Measurements from ENCODE around the gene RTL10. TPM values are rescaled to one million over a fixed set of nuclear protein-coding genes. Genes with fewer than 3 reads are reported as not detected.
"Not testable (repeated sequence)": the region's sequence is repeated elsewhere in the genome, so short reads cannot be mapped to it uniquely, and the experiment has no call there.

Gene RTL10
- polyA plus RNA-seq, 1 of the 3 experiments (the other 2 are of a cell fraction), result 7.8 TPM

DNA sequence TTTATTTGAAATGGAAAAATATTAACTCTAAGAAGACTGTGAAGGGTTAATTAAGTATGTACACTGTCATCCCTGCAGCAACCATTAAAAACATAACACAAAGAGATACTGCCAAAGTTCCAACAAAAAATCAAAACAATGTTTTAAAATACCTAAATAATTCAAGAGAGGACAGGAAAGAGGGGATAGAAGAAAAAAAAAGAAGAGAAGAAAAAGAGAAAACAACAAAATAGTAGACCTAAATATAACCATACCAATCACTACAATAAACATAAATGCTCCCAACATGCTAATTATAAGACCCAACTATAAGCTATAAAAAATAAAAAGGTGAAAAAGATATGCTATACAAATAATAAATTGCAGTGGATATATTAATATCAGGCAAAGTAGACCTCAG, 20.1 kb downstream of the RTL10 start:
- CTCF ChIA-PET, result no interaction called here

DNA sequence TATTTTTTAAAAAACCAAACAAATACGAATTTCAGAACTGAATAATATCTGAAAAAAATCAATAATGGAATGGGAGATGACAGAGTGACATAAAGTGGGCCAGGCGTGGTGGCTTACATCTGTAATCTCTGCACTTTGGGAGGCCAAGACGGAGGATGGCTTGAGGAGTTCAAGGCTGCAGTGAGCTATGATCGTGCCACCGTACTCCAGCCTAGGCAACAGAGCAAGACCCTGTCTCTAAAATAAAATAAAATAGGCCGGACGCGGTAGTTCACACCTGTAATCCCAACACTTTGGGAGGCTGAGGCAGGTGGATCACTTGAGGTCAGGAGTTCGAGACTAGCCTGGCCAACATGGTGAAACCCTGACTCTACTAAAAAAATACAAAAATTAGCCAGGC, 21.3 kb downstream of the RTL10 start:
- H2AFZ ChIP-seq (ENCODE audit: low read depth); POLR2A ChIA-PET; H3K36me3 ChIP-seq (replicated peaks in 1 of 2; ENCODE audit: control insufficient read depth in 1 of 2, insufficient read depth in 2 of 2, low read length in 1 of 2); H3K27ac ChIP-seq (ENCODE audit: low read depth in 2 of 2, low read length in 1 of 2); H3K4me1 ChIP-seq (ENCODE audit: control insufficient read depth in 1 of 2, insufficient read depth in 2 of 2, low read depth in 1 of 2, low read length in 1 of 2); H3K4me3 ChIP-seq (ENCODE audit: low read depth in 2 of 2, low read length in 1 of 2); H3K9me3 ChIP-seq; H4K20me1 ChIP-seq (ENCODE audit: insufficient read depth); H3K79me2 ChIP-seq (ENCODE audit: insufficient read depth); H3K9ac ChIP-seq; H3F3A ChIP-seq (replicated peaks; ENCODE audit: insufficient read depth); DNase-seq; H3K27me3 ChIP-seq (ENCODE audit: insufficient read depth); H3K4me2 ChIP-seq; H3K9me2 ChIP-seq: not testable (repeated sequence)
- WGBS (ENCODE audit: low lambda C conversion rate), result 90% methylated on average over 9 of the region's 9 CpGs
- CTCF ChIA-PET, result interaction anchor here (0.9 to 1.5 kb wide), 3 partner anchors 9 to 14 kb away, joined by 3 to 5 read pairs (median 5); no protein-coding TSS in a partner anchor

More for the DNA sequence above, 20.1 kb downstream of the RTL10 start:
- Histone ChIP-seq H2AFZ (ENCODE audit: low read depth) (no peak overlapping the region), H3K4me1 (ENCODE audit: control insufficient read depth in 1 of 2, insufficient read depth in 2 of 2, low read depth in 1 of 2, low read length in 1 of 2) (no peaks in the 10 kb centered on the region; a peak in 1 of 4 replicates), H3K36me3 (replicated peaks in 1 of 2; ENCODE audit: control insufficient read depth in 1 of 2, insufficient read depth in 2 of 2, low read length in 1 of 2) (peaks cover 0 to 8% of the 10 kb centered on the region in 2 experiments), H3F3A (replicated peaks; ENCODE audit: insufficient read depth) (no peaks in the 10 kb centered on the region), H3K27ac (ENCODE audit: low read depth in 2 of 2, low read length in 1 of 2) (no peak overlapping the region), H3K79me2 (ENCODE audit: insufficient read depth) (peaks cover 10% of the 10 kb centered on the region; the same call in 1 of the 2 replicates), H3K27me3 (ENCODE audit: insufficient read depth) (no peaks in the 10 kb centered on the region), H3K9me3 (no peaks in the 10 kb centered on the region), H4K20me1 (ENCODE audit: insufficient read depth) (no peaks in the 10 kb centered on the region), H3K4me2 (no peak overlapping the region), H3K9ac (no peak overlapping the region), H3K9me2 (no peaks in the 10 kb centered on the region), H3K4me3 (ENCODE audit: low read depth in 2 of 2, low read length in 1 of 2) (no peak overlapping the region)
- no peak for DNase-seq
- POLR2A ChIA-PET, result no interaction called here
- TF ChIP-seq RFX5 (IDR thresholded peaks at IDR 0.05; ENCODE audit: low read length) (no peak), ELF1 (IDR thresholded peaks at IDR 0.05) (no peak), MEF2A (IDR thresholded peaks at IDR 0.05; ENCODE audit: borderline replicate concordance, low read depth) (no peak), FOSL2 (IDR thresholded peaks at IDR 0.05; ENCODE audit: borderline replicate concordance, low read depth) (no peak), POLR2AphosphoS5 (IDR thresholded peaks at IDR 0.05; ENCODE audit: low read depth, low read length) (no peak), RXRA (IDR thresholded peaks at IDR 0.05; ENCODE audit: borderline replicate concordance, low read depth) (no peak), JUND (IDR thresholded peaks at IDR 0.05) (no peak), GABPA (IDR thresholded peaks at IDR 0.05; ENCODE audit: low read depth) (no peak), YY1 (IDR thresholded peaks at IDR 0.05; ENCODE audit: low read depth) (no peak), NFIC (IDR thresholded peaks at IDR 0.05; ENCODE audit: borderline replicate concordance) (no peak), FOXJ3 (CRISPR knock-in tag; IDR thresholded peaks at IDR 0.05) (no peak), FOXM1 (IDR thresholded peaks at IDR 0.05; ENCODE audit: low read depth) (no peak), CHD2 (IDR thresholded peaks at IDR 0.05; ENCODE audit: low read length, partially characterized antibody) (no peak), REST (IDR thresholded peaks at IDR 0.05; ENCODE audit: low read depth, low read length) (no peak), IRF3 (IDR thresholded peaks at IDR 0.05; ENCODE audit: low read depth, low read length) (no peak)
- TF ChIP-seq, protein P1, sequence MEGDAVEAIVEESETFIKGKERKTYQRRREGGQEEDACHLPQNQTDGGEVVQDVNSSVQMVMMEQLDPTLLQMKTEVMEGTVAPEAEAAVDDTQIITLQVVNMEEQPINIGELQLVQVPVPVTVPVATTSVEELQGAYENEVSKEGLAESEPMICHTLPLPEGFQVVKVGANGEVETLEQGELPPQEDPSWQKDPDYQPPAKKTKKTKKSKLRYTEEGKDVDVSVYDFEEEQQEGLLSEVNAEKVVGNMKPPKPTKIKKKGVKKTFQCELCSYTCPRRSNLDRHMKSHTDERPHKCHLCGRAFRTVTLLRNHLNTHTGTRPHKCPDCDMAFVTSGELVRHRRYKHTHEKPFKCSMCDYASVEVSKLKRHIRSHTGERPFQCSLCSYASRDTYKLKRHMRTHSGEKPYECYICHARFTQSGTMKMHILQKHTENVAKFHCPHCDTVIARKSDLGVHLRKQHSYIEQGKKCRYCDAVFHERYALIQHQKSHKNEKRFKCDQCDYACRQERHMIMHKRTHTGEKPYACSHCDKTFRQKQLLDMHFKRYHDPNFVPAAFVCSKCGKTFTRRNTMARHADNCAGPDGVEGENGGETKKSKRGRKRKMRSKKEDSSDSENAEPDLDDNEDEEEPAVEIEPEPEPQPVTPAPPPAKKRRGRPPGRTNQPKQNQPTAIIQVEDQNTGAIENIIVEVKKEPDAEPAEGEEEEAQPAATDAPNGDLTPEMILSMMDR (IDR thresholded peaks at IDR 0.05), result no peak
- TF ChIP-seq, protein P2, sequence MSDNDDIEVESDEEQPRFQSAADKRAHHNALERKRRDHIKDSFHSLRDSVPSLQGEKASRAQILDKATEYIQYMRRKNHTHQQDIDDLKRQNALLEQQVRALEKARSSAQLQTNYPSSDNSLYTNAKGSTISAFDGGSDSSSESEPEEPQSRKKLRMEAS (IDR thresholded peaks at IDR 0.05; ENCODE audit: low read depth), result no peak
- TF ChIP-seq, protein P3, sequence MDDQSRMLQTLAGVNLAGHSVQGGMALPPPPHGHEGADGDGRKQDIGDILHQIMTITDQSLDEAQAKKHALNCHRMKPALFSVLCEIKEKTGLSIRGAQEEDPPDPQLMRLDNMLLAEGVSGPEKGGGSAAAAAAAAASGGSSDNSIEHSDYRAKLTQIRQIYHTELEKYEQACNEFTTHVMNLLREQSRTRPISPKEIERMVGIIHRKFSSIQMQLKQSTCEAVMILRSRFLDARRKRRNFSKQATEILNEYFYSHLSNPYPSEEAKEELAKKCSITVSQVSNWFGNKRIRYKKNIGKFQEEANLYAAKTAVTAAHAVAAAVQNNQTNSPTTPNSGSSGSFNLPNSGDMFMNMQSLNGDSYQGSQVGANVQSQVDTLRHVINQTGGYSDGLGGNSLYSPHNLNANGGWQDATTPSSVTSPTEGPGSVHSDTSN (IDR thresholded peaks at IDR 0.05), result no peak
